ENCODE data around the gene COASY.

DNA sequence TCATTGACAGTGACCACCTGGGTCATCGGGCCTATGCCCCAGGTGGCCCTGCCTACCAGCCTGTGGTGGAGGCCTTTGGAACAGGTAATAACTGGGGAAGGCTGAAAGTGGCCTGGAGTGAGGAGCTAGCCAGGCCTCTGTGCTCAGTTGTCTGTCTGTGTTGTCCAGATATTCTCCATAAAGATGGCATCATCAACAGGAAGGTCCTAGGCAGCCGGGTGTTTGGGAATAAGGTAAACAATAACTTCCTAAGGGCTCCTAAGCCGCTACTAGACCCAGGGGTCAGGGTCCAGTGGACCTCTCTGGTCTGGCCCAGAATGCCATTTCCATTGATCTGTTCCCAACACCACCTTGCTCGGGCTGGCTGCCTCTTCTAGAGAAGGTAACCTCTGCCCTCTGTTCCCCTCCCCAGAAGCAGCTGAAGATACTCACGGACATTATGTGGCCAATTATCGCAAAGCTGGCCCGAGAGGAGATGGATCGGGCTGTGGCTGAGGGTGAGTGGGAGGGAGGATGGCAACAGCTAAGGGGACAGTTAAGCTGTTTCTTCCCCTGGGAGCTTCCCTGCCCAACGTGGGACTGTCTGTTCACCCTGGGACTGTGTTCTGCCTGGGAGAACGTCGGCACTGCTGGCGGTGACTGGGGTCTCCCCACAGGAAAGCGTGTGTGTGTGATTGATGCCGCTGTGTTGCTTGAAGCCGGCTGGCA lies 3.0 kb downstream of the COASY start:
- TF ChIP-seq, protein P1, sequence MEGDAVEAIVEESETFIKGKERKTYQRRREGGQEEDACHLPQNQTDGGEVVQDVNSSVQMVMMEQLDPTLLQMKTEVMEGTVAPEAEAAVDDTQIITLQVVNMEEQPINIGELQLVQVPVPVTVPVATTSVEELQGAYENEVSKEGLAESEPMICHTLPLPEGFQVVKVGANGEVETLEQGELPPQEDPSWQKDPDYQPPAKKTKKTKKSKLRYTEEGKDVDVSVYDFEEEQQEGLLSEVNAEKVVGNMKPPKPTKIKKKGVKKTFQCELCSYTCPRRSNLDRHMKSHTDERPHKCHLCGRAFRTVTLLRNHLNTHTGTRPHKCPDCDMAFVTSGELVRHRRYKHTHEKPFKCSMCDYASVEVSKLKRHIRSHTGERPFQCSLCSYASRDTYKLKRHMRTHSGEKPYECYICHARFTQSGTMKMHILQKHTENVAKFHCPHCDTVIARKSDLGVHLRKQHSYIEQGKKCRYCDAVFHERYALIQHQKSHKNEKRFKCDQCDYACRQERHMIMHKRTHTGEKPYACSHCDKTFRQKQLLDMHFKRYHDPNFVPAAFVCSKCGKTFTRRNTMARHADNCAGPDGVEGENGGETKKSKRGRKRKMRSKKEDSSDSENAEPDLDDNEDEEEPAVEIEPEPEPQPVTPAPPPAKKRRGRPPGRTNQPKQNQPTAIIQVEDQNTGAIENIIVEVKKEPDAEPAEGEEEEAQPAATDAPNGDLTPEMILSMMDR (IDR thresholded peaks at IDR 0.05) = no peak
- TF ChIP-seq EP300 (IDR thresholded peaks at IDR 0.05; ENCODE audit: low read depth) (no peak), POLR2AphosphoS5 (IDR thresholded peaks at IDR 0.05) (no peak)

Measured in transverse colon (tissue), 4 donors.